ENCODE measurements around the gene ASPG.

DNA sequence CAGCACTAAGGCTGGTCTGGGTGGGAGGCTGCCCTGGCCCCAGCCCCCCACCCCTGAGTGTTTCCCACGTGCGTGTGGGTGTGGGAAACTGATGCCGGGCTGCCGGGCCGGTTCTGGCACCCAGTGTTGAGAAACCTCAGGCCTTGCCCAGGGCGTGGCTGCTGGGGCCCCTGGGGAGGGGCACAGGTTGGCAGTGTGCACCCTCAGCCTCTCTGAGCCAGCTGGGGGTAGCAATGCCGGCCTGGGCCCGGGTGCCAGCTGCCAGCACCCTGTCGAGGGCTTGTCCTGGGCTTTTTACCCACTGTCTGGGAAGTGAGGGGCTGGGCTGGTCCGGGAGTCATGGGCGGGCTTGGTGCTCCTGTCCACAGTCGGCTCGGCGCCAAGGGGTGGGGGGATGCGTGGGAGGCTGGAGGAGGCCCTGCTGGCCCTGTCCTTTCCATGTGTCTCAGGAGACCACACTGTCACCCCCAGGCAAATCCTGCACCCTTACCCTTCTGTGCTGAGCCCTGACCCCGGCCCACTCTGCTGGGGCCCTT is 15.7 kb downstream of the ASPG start:
- TF ChIP-seq, protein P1, sequence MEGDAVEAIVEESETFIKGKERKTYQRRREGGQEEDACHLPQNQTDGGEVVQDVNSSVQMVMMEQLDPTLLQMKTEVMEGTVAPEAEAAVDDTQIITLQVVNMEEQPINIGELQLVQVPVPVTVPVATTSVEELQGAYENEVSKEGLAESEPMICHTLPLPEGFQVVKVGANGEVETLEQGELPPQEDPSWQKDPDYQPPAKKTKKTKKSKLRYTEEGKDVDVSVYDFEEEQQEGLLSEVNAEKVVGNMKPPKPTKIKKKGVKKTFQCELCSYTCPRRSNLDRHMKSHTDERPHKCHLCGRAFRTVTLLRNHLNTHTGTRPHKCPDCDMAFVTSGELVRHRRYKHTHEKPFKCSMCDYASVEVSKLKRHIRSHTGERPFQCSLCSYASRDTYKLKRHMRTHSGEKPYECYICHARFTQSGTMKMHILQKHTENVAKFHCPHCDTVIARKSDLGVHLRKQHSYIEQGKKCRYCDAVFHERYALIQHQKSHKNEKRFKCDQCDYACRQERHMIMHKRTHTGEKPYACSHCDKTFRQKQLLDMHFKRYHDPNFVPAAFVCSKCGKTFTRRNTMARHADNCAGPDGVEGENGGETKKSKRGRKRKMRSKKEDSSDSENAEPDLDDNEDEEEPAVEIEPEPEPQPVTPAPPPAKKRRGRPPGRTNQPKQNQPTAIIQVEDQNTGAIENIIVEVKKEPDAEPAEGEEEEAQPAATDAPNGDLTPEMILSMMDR (conservative IDR thresholded peaks at IDR 0.05) = no peak
- TF ChIP-seq ZFX (IDR thresholded peaks at IDR 0.05) = no peak

Data from C4-2B (cell line).